ENCODE data around the gene B3GLCT. TPM values are rescaled to one million over a fixed set of nuclear protein-coding genes. Genes with fewer than 3 reads are reported as not detected.

B3GLCT gene
- total RNA-seq, 2 donors from 2014 or later, result 10.1 to 11.5 TPM

DNA sequence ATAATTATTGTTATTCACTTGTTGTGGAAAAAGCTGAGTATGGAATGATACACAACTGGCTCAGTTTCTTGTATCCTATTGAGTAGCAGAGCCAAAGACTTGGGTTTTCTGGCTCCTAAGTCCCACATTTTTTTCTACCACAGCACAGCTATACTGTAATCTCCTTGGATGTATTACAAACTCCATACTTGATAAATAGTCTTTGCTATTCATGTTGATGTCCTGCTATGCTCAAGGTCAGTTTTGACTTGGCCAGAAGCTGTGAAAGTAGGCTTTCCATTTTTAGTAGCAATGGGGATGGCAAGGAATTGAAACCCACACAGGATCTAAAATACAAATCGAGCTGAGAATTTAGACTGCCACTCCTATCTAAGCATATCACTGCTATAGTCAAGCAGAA is 79.1 kb downstream of the B3GLCT start:
- H3K36me3 Mint-ChIP-seq (ENCODE audit: low read depth), result peaks cover 67% of the 10 kb centered on the region
- no peaks in the 10 kb centered on the region for H3K4me1 Mint-ChIP-seq
- WGBS, 2 experiments (ENCODE audit: insufficient coverage in 1 of 2, insufficient read length in 1 of 2), result no CpG with 5 or more reads among the region's 1 CpG

DNA sequence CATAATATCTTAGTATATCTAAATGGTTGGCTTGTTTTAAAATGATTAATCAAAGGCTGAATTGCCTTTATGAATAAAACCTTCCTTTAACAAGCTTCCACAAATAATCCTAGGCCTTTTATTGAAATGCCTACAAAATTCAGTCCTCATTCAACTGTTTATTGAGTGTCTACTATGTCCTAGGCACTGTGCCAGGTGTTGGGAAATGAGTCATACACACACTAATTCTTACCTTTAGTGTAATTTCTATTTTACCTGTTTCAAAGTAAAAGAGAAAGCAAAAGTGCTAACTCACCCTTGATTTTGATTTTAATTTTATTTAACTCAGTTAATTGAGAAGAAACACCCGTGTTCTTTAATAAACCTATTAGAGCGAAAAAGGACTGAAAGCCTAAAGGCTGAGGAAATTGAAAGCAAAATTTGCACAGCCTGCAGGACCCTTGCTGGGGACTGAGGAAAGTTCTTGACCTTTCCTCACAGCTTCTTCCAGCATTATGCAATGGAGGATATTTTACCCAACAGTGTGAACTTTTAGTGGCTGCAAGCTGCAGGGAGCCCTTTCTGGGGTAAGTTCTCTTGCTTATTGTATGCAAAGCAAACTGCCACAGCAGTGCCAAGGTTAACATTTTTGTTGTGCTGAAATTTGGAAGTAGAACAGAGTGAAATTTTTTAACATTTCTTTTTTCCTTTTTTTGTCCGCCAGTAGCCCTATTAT is 83.1 kb downstream of the B3GLCT start:
- Histone ChIP-seq H3K27ac (ENCODE audit: low read depth, low read length) (no peak overlapping the region), H3K27me3 (ENCODE audit: control insufficient read depth, insufficient read depth, low read length, poor library complexity, severe bottlenecking) (no peaks in the 10 kb centered on the region), H3K36me3 (ENCODE audit: control insufficient read depth, insufficient read depth, low read length) (peaks cover 15% of the 10 kb centered on the region), H3K9ac (ENCODE audit: extremely low read depth, low read length, poor library complexity, severe bottlenecking) (no peak overlapping the region), H3K9me3 (ENCODE audit: control insufficient read depth, low read length) (peaks cover 25% of the 10 kb centered on the region), H3K4me1 (ENCODE audit: control insufficient read depth, insufficient read depth, low read length) (no peaks in the 10 kb centered on the region), H3K4me3 (ENCODE audit: low read length) (no peak overlapping the region)
- TF ChIP-seq, protein P1, sequence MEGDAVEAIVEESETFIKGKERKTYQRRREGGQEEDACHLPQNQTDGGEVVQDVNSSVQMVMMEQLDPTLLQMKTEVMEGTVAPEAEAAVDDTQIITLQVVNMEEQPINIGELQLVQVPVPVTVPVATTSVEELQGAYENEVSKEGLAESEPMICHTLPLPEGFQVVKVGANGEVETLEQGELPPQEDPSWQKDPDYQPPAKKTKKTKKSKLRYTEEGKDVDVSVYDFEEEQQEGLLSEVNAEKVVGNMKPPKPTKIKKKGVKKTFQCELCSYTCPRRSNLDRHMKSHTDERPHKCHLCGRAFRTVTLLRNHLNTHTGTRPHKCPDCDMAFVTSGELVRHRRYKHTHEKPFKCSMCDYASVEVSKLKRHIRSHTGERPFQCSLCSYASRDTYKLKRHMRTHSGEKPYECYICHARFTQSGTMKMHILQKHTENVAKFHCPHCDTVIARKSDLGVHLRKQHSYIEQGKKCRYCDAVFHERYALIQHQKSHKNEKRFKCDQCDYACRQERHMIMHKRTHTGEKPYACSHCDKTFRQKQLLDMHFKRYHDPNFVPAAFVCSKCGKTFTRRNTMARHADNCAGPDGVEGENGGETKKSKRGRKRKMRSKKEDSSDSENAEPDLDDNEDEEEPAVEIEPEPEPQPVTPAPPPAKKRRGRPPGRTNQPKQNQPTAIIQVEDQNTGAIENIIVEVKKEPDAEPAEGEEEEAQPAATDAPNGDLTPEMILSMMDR (conservative IDR thresholded peaks at IDR 0.05), result no peak
- H3K27ac Mint-ChIP-seq, result no peak overlapping the region
- peaks cover 42% of the 10 kb centered on the region for H3K36me3 Mint-ChIP-seq (ENCODE audit: low read depth)
- WGBS, 2 experiments (ENCODE audit: insufficient coverage in 1 of 2, insufficient read length in 1 of 2), result 60 to 95% methylated on average over 1 to 2 of the region's 3 CpGs
- H3K4me1 Mint-ChIP-seq, result no peaks in the 10 kb centered on the region
- DNase-seq, result no peak
- H3K9me3 Mint-ChIP-seq, result peaks cover 28% of the 10 kb centered on the region
- H3K4me3 Mint-ChIP-seq, result no peak overlapping the region
- no peaks in the 10 kb centered on the region for H3K27me3 Mint-ChIP-seq (ENCODE audit: insufficient read depth)

More for the DNA sequence above, 79.1 kb downstream of the B3GLCT start:
- H3K27me3 Mint-ChIP-seq (ENCODE audit: insufficient read depth), result no peaks in the 10 kb centered on the region
- H3K36me3 ChIP-seq (ENCODE audit: control insufficient read depth, insufficient read depth, low read length), result peaks cover 23% of the 10 kb centered on the region
- H3K9ac ChIP-seq (ENCODE audit: extremely low read depth, low read length, poor library complexity, severe bottlenecking), result no peak overlapping the region
- DNase-seq, result no peak
- H3K9me3 ChIP-seq (ENCODE audit: control insufficient read depth, low read length), result peaks cover 25% of the 10 kb centered on the region
- TF ChIP-seq, protein P1 (conservative IDR thresholded peaks at IDR 0.05), result no peak
- no peaks in the 10 kb centered on the region for H3K27me3 ChIP-seq (ENCODE audit: control insufficient read depth, insufficient read depth, low read length, poor library complexity, severe bottlenecking)
- H3K27ac ChIP-seq (ENCODE audit: low read depth, low read length), result no peak overlapping the region
- no peaks in the 10 kb centered on the region for H3K4me1 ChIP-seq (ENCODE audit: control insufficient read depth, insufficient read depth, low read length)
- H3K4me3 ChIP-seq (ENCODE audit: low read length), result peak overlapping the region; percentile 43
- no peak overlapping the region for H3K27ac Mint-ChIP-seq
- no peak overlapping the region for H3K4me3 Mint-ChIP-seq
- H3K9me3 Mint-ChIP-seq, result peaks cover 28% of the 10 kb centered on the region

DNA sequence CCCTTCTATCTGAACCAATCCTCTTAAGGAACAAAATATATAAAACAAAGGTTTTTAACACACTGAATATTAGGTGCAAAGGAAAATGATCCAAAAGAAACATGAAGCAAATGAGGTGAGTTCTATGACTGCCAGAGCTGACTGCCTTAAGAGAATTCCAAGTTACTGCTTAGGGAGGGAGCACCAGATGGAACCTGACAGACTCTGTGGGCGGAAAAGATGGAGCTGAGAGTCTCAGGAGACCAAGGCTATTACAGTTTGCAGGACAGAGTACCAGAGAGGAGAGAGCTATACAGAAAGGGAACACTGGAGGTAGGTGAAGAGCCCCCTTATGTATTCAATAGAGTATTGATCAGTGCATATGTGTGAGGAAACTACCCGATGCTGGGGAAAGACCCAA is 87.2 kb downstream of the B3GLCT start:
- H3K36me3 ChIP-seq (ENCODE audit: control insufficient read depth, insufficient read depth, low read length), result peaks cover 24% of the 10 kb centered on the region
- TF ChIP-seq, protein P1 (conservative IDR thresholded peaks at IDR 0.05), result no peak
- H3K27ac ChIP-seq (ENCODE audit: low read depth, low read length), result no peak overlapping the region
- no peak overlapping the region for H3K4me3 ChIP-seq (ENCODE audit: low read length)
- Mint-ChIP-seq H3K4me3 (no peak overlapping the region), H3K4me1 (no peaks in the 10 kb centered on the region), H3K27me3 (ENCODE audit: insufficient read depth) (no peaks in the 10 kb centered on the region), H3K27ac (no peak overlapping the region), H3K36me3 (ENCODE audit: low read depth) (peaks cover 50% of the 10 kb centered on the region), H3K9me3 (peaks cover 27% of the 10 kb centered on the region)
- no peaks in the 10 kb centered on the region for H3K4me1 ChIP-seq (ENCODE audit: control insufficient read depth, insufficient read depth, low read length)
- H3K9ac ChIP-seq (ENCODE audit: extremely low read depth, low read length, poor library complexity, severe bottlenecking), result no peak overlapping the region
- H3K27me3 ChIP-seq (ENCODE audit: control insufficient read depth, insufficient read depth, low read length, poor library complexity, severe bottlenecking), result no peaks in the 10 kb centered on the region
- 93% methylated on average over 2 of the region's 2 CpGs for WGBS, 2 experiments (ENCODE audit: insufficient coverage in 1 of 2, insufficient read length in 1 of 2)
- peaks cover 22% of the 10 kb centered on the region for H3K9me3 ChIP-seq (ENCODE audit: control insufficient read depth, low read length)
- DNase-seq, result no peak
